Superior temporal gyrus (tissue), 1 donor: ENCODE data around the gene PTPRO.

Experiments used
- DNase-seq: peaks from one replicate; pipeline ENCODE4 v3.0.0-alpha.2; 2016; ENCODE audit errors: extremely low spot score

Gene PTPRO

DNA sequence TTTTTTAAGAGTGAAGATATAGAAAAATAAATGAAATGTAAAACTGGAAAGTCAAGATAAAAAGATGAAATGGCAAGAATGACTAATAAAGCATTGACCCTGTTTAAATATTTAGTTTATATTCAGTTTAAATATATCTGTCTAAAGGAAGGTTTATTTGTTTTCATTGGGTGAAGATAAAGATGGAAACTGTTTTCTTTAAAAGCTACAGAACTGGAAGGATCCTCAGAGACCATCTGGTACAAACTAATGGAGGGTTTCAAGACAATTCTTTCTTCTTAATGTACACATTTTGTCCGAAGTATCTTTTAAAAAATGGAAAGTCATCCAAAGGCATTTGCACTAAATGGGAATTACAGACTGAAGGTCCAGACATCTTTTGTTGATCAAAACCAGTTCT is 324.3 kb downstream of the PTPRO start:
- no peak for DNase-seq
